IPS DF 4.7 (cell line): Measurements from ENCODE around the gene PARD3.
"Not testable (repeated sequence)": the region's sequence is repeated elsewhere in the genome, so short reads cannot be mapped to it uniquely, and the experiment has no call there.

ENCODE experiments used
- DNase-seq: peaks from one replicate; pipeline ENCODE4 v3.0.0-alpha.2; 2013; ENCODE audit warnings: low spot score; ENCODE audit errors: extremely low read depth

Gene PARD3

GRCh38 chr10:34433241-34434076, 381.6 kb downstream of the PARD3 start:
- no peak for DNase-seq

GRCh38 chr10:34432589-34432988, 382.5 kb downstream of the PARD3 start:
- no peak for DNase-seq

- no peak for DNase-seq
These were observed 384.4 kb downstream of the PARD3 start for GRCh38 chr10:34430685-34431084.

GRCh38 chr10:34428501-34428900, 386.6 kb downstream of the PARD3 start:
- no peak for DNase-seq

GRCh38 chr10:34427911-34428216, 387.2 kb downstream of the PARD3 start:
- DNase-seq, result no peak

- DNase-seq, result peak; percentile 53
These were observed 387.8 kb downstream of the PARD3 start for GRCh38 chr10:34427158-34427910.

- DNase-seq, result not testable (repeated sequence)
These were observed 388.4 kb downstream of the PARD3 start for GRCh38 chr10:34426538-34427157.

- no peak for DNase-seq
These were observed 389.1 kb downstream of the PARD3 start for GRCh38 chr10:34426041-34426440.

- no peak for DNase-seq
These were observed 391.1 kb downstream of the PARD3 start for GRCh38 chr10:34423673-34424625.

GRCh38 chr10:34420795-34421194, 394.3 kb downstream of the PARD3 start:
- no peak for DNase-seq

GRCh38 chr10:34420273-34420672, 394.8 kb downstream of the PARD3 start:
- DNase-seq, result no peak

- no peak for DNase-seq
These were observed 400.1 kb downstream of the PARD3 start for GRCh38 chr10:34415039-34415438.

GRCh38 chr10:34413756-34414587, 401.1 kb downstream of the PARD3 start:
- no peak for DNase-seq

GRCh38 chr10:34413214-34413613, 401.9 kb downstream of the PARD3 start:
- DNase-seq, result peak; percentile 41

GRCh38 chr10:34408956-34409355, 406.1 kb downstream of the PARD3 start:
- DNase-seq, result no peak

- no peak for DNase-seq
These were observed 406.7 kb downstream of the PARD3 start for GRCh38 chr10:34408381-34408780.

- no peak for DNase-seq
These were observed 407.7 kb downstream of the PARD3 start for GRCh38 chr10:34407324-34407805.

- no peak for DNase-seq
These were observed 408.4 kb downstream of the PARD3 start for GRCh38 chr10:34406463-34407323.
